NB4 (cell line): Measurements from ENCODE around the gene MAB21L1.
A peak's percentile ranks its signal among the peaks of the same experiment; 100 is the strongest.

Source experiments
- DNase-seq: peaks from one replicate; pipeline ENCODE4 v3.0.0; 2010; ENCODE audit warnings: low read depth
- H3K4me3 ChIP-seq: one replicate; pipeline ENCODE4 v1.5.1; 2011; ENCODE audit warnings: mild to moderate bottlenecking, low read depth, low read length, moderate library complexity
- MYC ChIP-seq: IDR thresholded peaks from 2 replicates; pipeline ENCODE4 v1.6.1; 2011; ENCODE audit warnings: low read depth, low read length
- POLR2A ChIP-seq: IDR thresholded peaks from 2 replicates; pipeline ENCODE4 v1.6.1; 2011; ENCODE audit warnings: mild to moderate bottlenecking; ENCODE audit not compliant: insufficient read length; ENCODE audit errors: extremely low read depth
- TF ChIP-seq, protein P1 (sequence below): IDR thresholded peaks from 2 replicates; pipeline ENCODE4 v1.6.1; 2011; ENCODE audit warnings: low read depth, low read length
- TF ChIP-seq, protein P2 (sequence below): IDR thresholded peaks from one replicate; pipeline ENCODE4 v1.5.1; 2012; ENCODE audit warnings: low read depth, low read length

Gene MAB21L1

DNA sequence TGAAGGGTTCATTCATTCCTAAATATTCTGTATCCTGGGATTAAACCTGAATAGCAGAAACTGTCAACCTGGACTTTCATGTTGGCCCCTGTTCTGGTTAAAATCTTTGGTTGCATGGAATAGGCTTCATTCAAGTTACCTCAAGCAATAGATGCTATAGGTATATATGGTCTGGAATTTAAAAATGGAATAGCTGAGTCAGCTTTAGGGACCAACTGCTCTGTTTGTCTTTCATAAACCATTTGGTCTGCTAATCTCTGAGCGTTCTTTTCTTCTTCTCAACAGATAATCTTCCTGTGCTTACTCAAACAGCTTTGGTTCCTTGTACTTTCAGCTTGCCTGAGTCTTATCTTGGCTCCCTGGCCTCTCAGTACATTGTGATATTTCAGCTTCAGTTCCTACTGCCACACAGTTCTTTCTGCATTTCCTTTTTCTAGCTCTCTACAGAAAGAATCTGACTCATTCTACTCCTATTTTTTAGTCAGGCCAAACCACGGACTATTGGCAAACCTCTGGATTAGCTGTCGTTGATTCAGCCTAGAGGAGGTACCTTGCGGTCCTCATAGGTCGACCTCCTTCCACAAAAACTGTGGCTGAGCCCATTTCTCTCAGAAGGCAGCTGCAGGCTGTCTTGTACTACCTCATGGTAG, 35.9 kb upstream of the MAB21L1 start:
- TF ChIP-seq, protein P1, sequence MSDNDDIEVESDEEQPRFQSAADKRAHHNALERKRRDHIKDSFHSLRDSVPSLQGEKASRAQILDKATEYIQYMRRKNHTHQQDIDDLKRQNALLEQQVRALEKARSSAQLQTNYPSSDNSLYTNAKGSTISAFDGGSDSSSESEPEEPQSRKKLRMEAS, result no peak
- TF ChIP-seq MYC, result 0 out of 2 replicates have a peak, but pooled peaks have one; percentile 20
- peak; percentile 67 for DNase-seq
- H3K4me3 ChIP-seq, result no peak overlapping the region

DNA sequence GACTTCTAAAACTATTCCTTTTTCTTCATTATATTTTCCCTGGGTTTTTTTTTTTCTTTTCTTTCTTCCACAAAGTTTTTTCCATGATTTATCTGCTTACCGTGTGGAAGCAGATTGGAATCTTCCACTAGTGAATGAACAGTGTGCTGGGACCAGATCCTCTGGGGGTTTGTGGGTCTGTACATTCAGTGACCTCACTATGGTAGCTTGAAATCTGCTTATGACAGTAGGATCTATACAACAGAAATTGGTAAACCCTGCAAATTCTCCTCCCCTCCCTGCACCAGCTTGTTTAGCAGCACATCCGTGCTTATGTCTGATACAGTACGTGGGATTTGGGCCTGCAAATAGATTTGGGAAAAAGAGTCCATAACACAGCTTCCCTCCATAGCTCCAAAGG, 26.0 kb upstream of the MAB21L1 start:
- TF ChIP-seq POLR2A (no peak), MYC (no peak)
- TF ChIP-seq, protein P2, sequence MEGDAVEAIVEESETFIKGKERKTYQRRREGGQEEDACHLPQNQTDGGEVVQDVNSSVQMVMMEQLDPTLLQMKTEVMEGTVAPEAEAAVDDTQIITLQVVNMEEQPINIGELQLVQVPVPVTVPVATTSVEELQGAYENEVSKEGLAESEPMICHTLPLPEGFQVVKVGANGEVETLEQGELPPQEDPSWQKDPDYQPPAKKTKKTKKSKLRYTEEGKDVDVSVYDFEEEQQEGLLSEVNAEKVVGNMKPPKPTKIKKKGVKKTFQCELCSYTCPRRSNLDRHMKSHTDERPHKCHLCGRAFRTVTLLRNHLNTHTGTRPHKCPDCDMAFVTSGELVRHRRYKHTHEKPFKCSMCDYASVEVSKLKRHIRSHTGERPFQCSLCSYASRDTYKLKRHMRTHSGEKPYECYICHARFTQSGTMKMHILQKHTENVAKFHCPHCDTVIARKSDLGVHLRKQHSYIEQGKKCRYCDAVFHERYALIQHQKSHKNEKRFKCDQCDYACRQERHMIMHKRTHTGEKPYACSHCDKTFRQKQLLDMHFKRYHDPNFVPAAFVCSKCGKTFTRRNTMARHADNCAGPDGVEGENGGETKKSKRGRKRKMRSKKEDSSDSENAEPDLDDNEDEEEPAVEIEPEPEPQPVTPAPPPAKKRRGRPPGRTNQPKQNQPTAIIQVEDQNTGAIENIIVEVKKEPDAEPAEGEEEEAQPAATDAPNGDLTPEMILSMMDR, result no peak
- TF ChIP-seq, protein P1, result no peak
- DNase-seq, result no peak
- H3K4me3 ChIP-seq, result no peak overlapping the region

DNA sequence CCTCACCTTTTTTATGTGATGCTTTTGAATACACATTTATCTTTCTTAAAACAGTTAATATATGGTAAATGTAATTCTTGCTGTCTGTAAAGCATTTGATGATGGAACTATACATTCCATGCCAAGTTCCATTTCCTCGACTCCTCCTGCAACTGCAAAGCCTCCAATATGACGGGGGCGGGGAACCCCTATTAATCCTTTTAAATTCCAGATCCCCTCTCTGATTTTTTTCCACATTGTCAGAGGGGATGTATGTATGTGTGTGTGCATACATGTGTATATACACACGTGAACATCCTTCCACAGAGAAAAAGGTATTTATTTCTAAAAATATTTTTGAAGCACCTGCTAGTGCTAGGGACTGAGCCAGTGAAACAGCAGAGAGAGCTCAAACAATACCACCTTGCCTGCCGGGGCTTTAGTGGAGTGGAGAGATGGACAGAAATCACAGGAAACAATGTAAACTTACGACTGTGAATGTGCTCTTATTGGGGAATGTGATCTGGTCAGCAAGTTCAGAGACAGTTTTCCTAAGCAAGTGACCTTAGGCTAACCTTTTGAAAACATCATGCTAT, 25.3 kb upstream of the MAB21L1 start:
- DNase-seq, result no peak
- TF ChIP-seq, protein P2, result no peak
- TF ChIP-seq MYC, result no peak
- TF ChIP-seq POLR2A, result no peak
- TF ChIP-seq, protein P1, result no peak
- H3K4me3 ChIP-seq, result no peak overlapping the region

DNA sequence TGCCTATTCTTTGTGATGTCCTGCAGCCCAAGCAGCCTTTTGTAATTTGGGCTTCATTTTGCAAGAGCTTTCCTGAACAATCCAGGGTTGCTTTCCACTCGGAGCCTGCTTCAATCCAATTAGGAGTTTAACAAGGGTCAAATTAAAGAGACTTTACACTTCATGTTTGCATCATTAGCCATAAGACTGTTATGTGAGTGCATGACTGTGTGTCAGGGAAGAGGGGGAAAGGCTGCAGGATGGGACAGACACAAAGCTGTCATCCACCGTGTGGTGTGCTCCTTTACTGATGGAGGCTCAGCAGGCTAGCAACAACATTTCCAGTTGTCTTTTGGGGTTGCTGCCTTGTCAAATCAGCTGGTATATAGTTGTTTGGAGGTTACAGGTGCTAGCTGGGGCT, 23.7 kb upstream of the MAB21L1 start:
- H3K4me3 ChIP-seq, result no peak overlapping the region
- TF ChIP-seq MYC, result no peak
- TF ChIP-seq, protein P1, result no peak
- TF ChIP-seq, protein P2, result no peak
- no peak for TF ChIP-seq POLR2A
- no peak for DNase-seq

DNA sequence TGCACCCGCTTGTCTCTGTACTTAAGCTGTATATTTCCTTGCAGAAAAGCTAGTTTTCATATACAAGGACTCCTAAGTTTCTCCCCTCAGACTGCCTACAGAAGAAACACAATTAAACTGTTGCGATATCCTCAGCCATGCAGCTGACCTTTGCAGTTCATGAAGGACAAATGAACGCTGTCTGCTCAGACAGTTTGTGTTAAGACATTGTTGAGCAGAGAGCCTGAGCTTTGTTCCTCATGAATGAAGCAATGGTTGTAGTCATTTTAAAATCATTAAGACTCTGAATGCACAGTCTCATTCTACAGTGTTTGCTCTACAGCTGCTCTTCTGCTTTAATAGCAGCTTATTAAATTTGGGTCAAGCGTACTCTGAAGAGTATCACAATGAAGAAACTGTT, 23.2 kb upstream of the MAB21L1 start:
- no peak overlapping the region for H3K4me3 ChIP-seq
- TF ChIP-seq, protein P2, result no peak
- TF ChIP-seq MYC, result no peak
- no peak for DNase-seq

DNA sequence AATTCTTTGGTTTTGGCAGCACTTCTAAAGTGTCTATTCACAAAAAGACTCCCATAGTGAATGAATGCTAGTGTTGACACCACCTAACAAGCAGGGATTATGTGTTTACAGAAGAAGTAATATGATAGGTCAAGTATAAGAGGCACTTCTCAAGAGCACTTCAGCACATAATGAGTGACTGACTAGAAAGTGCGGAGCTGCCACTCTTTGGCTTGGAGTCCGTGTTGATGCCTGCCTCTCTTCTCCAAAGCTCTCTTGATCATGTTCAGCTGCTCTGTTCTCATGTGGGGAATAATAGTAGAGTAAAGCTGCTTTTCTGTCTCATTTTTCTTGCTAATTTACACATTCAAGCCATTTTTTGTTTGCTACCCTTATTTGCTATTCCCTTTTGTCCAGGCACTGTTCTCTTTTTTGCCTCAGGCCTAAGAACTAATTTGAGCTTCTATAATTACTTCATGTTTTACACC, 22.7 kb upstream of the MAB21L1 start:
- no peak for TF ChIP-seq MYC
- no peak for TF ChIP-seq POLR2A
- TF ChIP-seq, protein P2, result no peak
- TF ChIP-seq, protein P1, result no peak
- no peak overlapping the region for H3K4me3 ChIP-seq
- DNase-seq, result no peak
